Measurements from ENCODE around the gene SIRT2.

SIRT2 gene

GRCh38 chr19:38894968-38895367 lies 4.5 kb downstream of the SIRT2 start:
- H3K9ac ChIP-seq (ENCODE audit: low read length) = no peak overlapping the region
- no peaks in the 10 kb centered on the region for H3K9me2 ChIP-seq (replicated peaks; ENCODE audit: insufficient read depth, low read length)
- no peak overlapping the region for H2AFZ ChIP-seq (ENCODE audit: low read depth, low read length, severe bottlenecking)
- H3K27me3 ChIP-seq (ENCODE audit: low read length) = no peaks in the 10 kb centered on the region
- H3K4me2 ChIP-seq (ENCODE audit: low read depth, low read length, poor library complexity, severe bottlenecking) = no peak overlapping the region
- no peaks in the 10 kb centered on the region for H3F3A ChIP-seq (ENCODE audit: insufficient read depth)
- no peaks in the 10 kb centered on the region for H3K36me3 ChIP-seq (ENCODE audit: low read length)
- no peaks in the 10 kb centered on the region for H3K79me2 ChIP-seq (ENCODE audit: insufficient read depth, low read length)
- TF ChIP-seq EZH2phosphoT487 (conservative IDR thresholded peaks at IDR 0.05; ENCODE audit: low read length) (no peak), CTCF (IDR thresholded peaks at IDR 0.05; ENCODE audit: insufficient read depth, low read length, poor library complexity, severe bottlenecking) (no peak)
- no peaks in the 10 kb centered on the region for H3K9me3 ChIP-seq (ENCODE audit: insufficient read depth, low read length)
- no peaks in the 10 kb centered on the region for H4K20me1 ChIP-seq (ENCODE audit: low read depth, low read length)
- no peak overlapping the region for H3K27ac ChIP-seq (ENCODE audit: low read depth, low read length)
- no peak overlapping the region for H3K4me3 ChIP-seq (ENCODE audit: insufficient read depth, low read length, poor library complexity, severe bottlenecking)

- Histone ChIP-seq H3K9ac (ENCODE audit: low read length) (no peak overlapping the region), H3K36me3 (ENCODE audit: low read length) (no peaks in the 10 kb centered on the region), H3K27ac (ENCODE audit: low read depth, low read length) (no peak overlapping the region), H3K27me3 (ENCODE audit: low read length) (no peaks in the 10 kb centered on the region), H4K20me1 (ENCODE audit: low read depth, low read length) (no peaks in the 10 kb centered on the region), H3K9me2 (replicated peaks; ENCODE audit: insufficient read depth, low read length) (no peaks in the 10 kb centered on the region), H3K4me3 (ENCODE audit: insufficient read depth, low read length, poor library complexity, severe bottlenecking) (no peak overlapping the region), H2AFZ (ENCODE audit: low read depth, low read length, severe bottlenecking) (no peak overlapping the region), H3K79me2 (ENCODE audit: insufficient read depth, low read length) (no peaks in the 10 kb centered on the region), H3K9me3 (ENCODE audit: insufficient read depth, low read length) (no peaks in the 10 kb centered on the region), H3F3A (ENCODE audit: insufficient read depth) (no peaks in the 10 kb centered on the region), H3K4me2 (ENCODE audit: low read depth, low read length, poor library complexity, severe bottlenecking) (no peak overlapping the region)
- TF ChIP-seq EZH2phosphoT487 (conservative IDR thresholded peaks at IDR 0.05; ENCODE audit: low read length) (no peak), CTCF (IDR thresholded peaks at IDR 0.05; ENCODE audit: insufficient read depth, low read length, poor library complexity, severe bottlenecking) (no peak)
Observed at GRCh38 chr19:38893341-38893771, 6.1 kb downstream of the SIRT2 start.

- Histone ChIP-seq H3K36me3 (ENCODE audit: low read length) (no peaks in the 10 kb centered on the region), H3K9ac (ENCODE audit: low read length) (no peak overlapping the region), H3K4me2 (ENCODE audit: low read depth, low read length, poor library complexity, severe bottlenecking) (no peak overlapping the region), H3K4me3 (ENCODE audit: insufficient read depth, low read length, poor library complexity, severe bottlenecking) (no peak overlapping the region), H3F3A (ENCODE audit: insufficient read depth) (no peaks in the 10 kb centered on the region), H2AFZ (ENCODE audit: low read depth, low read length, severe bottlenecking) (no peak overlapping the region), H3K9me2 (replicated peaks; ENCODE audit: insufficient read depth, low read length) (no peaks in the 10 kb centered on the region), H3K79me2 (ENCODE audit: insufficient read depth, low read length) (no peaks in the 10 kb centered on the region), H4K20me1 (ENCODE audit: low read depth, low read length) (no peaks in the 10 kb centered on the region), H3K27me3 (ENCODE audit: low read length) (no peaks in the 10 kb centered on the region), H3K27ac (ENCODE audit: low read depth, low read length) (no peak overlapping the region), H3K9me3 (ENCODE audit: insufficient read depth, low read length) (no peaks in the 10 kb centered on the region)
- TF ChIP-seq CTCF (IDR thresholded peaks at IDR 0.05; ENCODE audit: insufficient read depth, low read length, poor library complexity, severe bottlenecking) (no peak), EZH2phosphoT487 (conservative IDR thresholded peaks at IDR 0.05; ENCODE audit: low read length) (no peak)
Observed at GRCh38 chr19:38892841-38893240, 6.6 kb downstream of the SIRT2 start.
